Neural cell (in vitro differentiated cells): Measurements from ENCODE around the gene C20orf144. TPM values are rescaled to one million over a fixed set of nuclear protein-coding genes. Genes with fewer than 3 reads are reported as not detected.
"Not testable (repeated sequence)": the region's sequence is repeated elsewhere in the genome, so short reads cannot be mapped to it uniquely, and the experiment has no call there.

Source experiments
- H2AFZ ChIP-seq: fragments of 200-600, 300-800 bp; sonication (generic), shearing (Covaris generic); 2 replicates; pipeline ENCODE4 v1.6.0; 2014; ENCODE audit warnings: low read depth, mild to moderate bottlenecking, antibody characterized with exemption, low read length, moderate library complexity
- H3F3A ChIP-seq: fragments of 200-600 bp; shearing (Covaris generic); 2 replicates; pipeline ENCODE4 v1.6.1; 2016; ENCODE audit warnings: mild to moderate bottlenecking, moderate library complexity, mixed read lengths, antibody characterized with exemption, low read length; ENCODE audit not compliant: insufficient read depth, poor library complexity, severe bottlenecking
- H3K27ac ChIP-seq: fragments of 200-600, 300-800 bp; sonication (generic), shearing (Covaris generic); 2 replicates; pipeline ENCODE4 v1.5.1; 2014; ENCODE audit warnings: mild to moderate bottlenecking, low read length, moderate library complexity
- H3K27me3 ChIP-seq: fragments of 300-800, 200-600 bp; sonication (generic), shearing (Covaris generic); 2 replicates; pipeline ENCODE4 v1.6.0; 2014; ENCODE audit warnings: mild to moderate bottlenecking, low read depth, low read length, moderate library complexity; ENCODE audit not compliant: insufficient read depth
- H3K36me3 ChIP-seq: fragments of 300-800, 200-600 bp; sonication (generic), shearing (Covaris generic); 2 replicates; pipeline ENCODE4 v1.5.1; 2014; ENCODE audit warnings: mild to moderate bottlenecking, antibody characterized with exemption, low read length, moderate library complexity; ENCODE audit not compliant: insufficient read depth
- H3K4me2 ChIP-seq: fragments of 300-800, 200-600 bp; sonication (generic), shearing (Covaris generic); 2 replicates; pipeline ENCODE4 v1.6.0; 2014; ENCODE audit warnings: mild to moderate bottlenecking, low read length
- H3K4me3 ChIP-seq: fragments of 300-800, 200-600 bp; sonication (generic), shearing (Covaris generic); 2 replicates; pipeline ENCODE4 v1.5.1; 2014; ENCODE audit warnings: mild to moderate bottlenecking, low read length, moderate library complexity
- H3K79me2 ChIP-seq: fragments of 200-600 bp; shearing (Covaris generic); replicated peaks from 2 replicates; pipeline ENCODE4 v1.6.0; 2014; ENCODE audit warnings: mild to moderate bottlenecking, low read length, moderate library complexity; ENCODE audit not compliant: insufficient read depth
- H3K9ac ChIP-seq: fragments of 300-800, 200-600 bp; sonication (generic), shearing (Covaris generic); 2 replicates; pipeline ENCODE4 v1.6.1; 2016; ENCODE audit warnings: mild to moderate bottlenecking, low read length, mixed read lengths
- H3K9me2 ChIP-seq: fragments of 200-600 bp; shearing (Covaris generic); 2 replicates; pipeline ENCODE4 v1.6.1; 2016; ENCODE audit warnings: mild to moderate bottlenecking, low read length, mixed read lengths; ENCODE audit not compliant: insufficient read depth
- H3K9me3 ChIP-seq: fragments of 200-600, 300-800 bp; sonication (generic), shearing (Covaris generic); 2 replicates; pipeline ENCODE4 v1.6.1; 2016; ENCODE audit warnings: mild to moderate bottlenecking, mixed run types, low read length, moderate library complexity, mixed read lengths
- H4K20me1 ChIP-seq: fragments of 200-600 bp; shearing (Covaris generic); 2 replicates; pipeline ENCODE4 v1.6.1; 2016; ENCODE audit warnings: mild to moderate bottlenecking, mixed run types; ENCODE audit not compliant: insufficient read depth
- CTCF ChIP-seq: fragments of 450-650 bp; IDR thresholded peaks from 2 replicates; pipeline ENCODE4 v1.5.1; 2014; ENCODE audit warnings: antibody characterized with exemption, mild to moderate bottlenecking, moderate library complexity; ENCODE audit not compliant: poor library complexity, severe bottlenecking
- EP300 ChIP-seq: fragments of 450-650 bp; conservative IDR thresholded peaks from 2 replicates; pipeline ENCODE4 v1.6.1; 2014; ENCODE audit warnings: antibody characterized with exemption, mild to moderate bottlenecking, moderate library complexity; ENCODE audit not compliant: poor library complexity, severe bottlenecking
- EZH2 ChIP-seq: fragments of 200-600, 300-800 bp; shearing (Covaris generic), sonication (generic); IDR thresholded peaks from 2 replicates; pipeline ENCODE4 v1.6.1; 2014; ENCODE audit warnings: antibody characterized with exemption, low read length, borderline replicate concordance, mild to moderate bottlenecking; ENCODE audit not compliant: insufficient read depth, poor library complexity, severe bottlenecking
- MXI1 ChIP-seq: fragments of 450-650 bp; conservative IDR thresholded peaks from 2 replicates; pipeline ENCODE4 v1.6.1; 2014; ENCODE audit warnings: antibody characterized with exemption, mild to moderate bottlenecking; ENCODE audit not compliant: poor library complexity, severe bottlenecking
- POLR2AphosphoS5 ChIP-seq: IDR thresholded peaks from 2 replicates; pipeline ENCODE4 v1.6.1; 2012
- RAD21 ChIP-seq: fragments of 450-650 bp; conservative IDR thresholded peaks from 2 replicates; pipeline ENCODE4 v1.6.1; 2014; ENCODE audit warnings: antibody characterized with exemption, mild to moderate bottlenecking, moderate library complexity
- REST ChIP-seq: IDR thresholded peaks from 2 replicates; pipeline ENCODE4 v1.6.1; 2012; ENCODE audit warnings: borderline replicate concordance
- SMC3 ChIP-seq: fragments of 450-650 bp; conservative IDR thresholded peaks from 2 replicates; pipeline ENCODE4 v1.6.1; 2014; ENCODE audit warnings: antibody characterized with exemption, mild to moderate bottlenecking, moderate library complexity; ENCODE audit not compliant: poor library complexity
- TAF1 ChIP-seq: IDR thresholded peaks from 2 replicates; pipeline ENCODE4 v1.6.1; 2012; ENCODE audit warnings: low read depth
- polyA plus RNA-seq: library from polyadenylated mRNA; depleted of rRNA; stranded (reverse); fragments of >200 nt; gene quantifications from 2 replicates; pipeline ENCODE4 v1.2.3, GENCODE V29; 2014

Gene C20orf144
- polyA plus RNA-seq, 1 donor from 2014 or later = not detected

GRCh38 chr20:33694639-33695012 is 32.5 kb downstream of the C20orf144 start:
- Histone ChIP-seq H3K4me2 (no peak overlapping the region), H3K36me3 (no peaks in the 10 kb centered on the region), H3K9me3 (no peaks in the 10 kb centered on the region), H3K27ac (no peak overlapping the region), H3K9ac (no peak overlapping the region), H2AFZ (no peak overlapping the region), H3K4me3 (no peak overlapping the region), H3K27me3 (no peaks in the 10 kb centered on the region), H3K79me2 (no peaks in the 10 kb centered on the region), H3K9me2 (no peaks in the 10 kb centered on the region), H3F3A (no peaks in the 10 kb centered on the region), H4K20me1 (no peaks in the 10 kb centered on the region)
- no peak for TF ChIP-seq RAD21

- Histone ChIP-seq H3K9me2 (no peaks in the 10 kb centered on the region), H3K4me2 (no peak overlapping the region), H3K36me3 (no peaks in the 10 kb centered on the region), H3K9ac (no peak overlapping the region), H3K79me2 (no peaks in the 10 kb centered on the region), H3K27ac (no peak overlapping the region), H4K20me1 (no peaks in the 10 kb centered on the region), H3K4me3 (no peak overlapping the region), H3K27me3 (no peaks in the 10 kb centered on the region), H3K9me3 (no peaks in the 10 kb centered on the region), H2AFZ (no peak overlapping the region), H3F3A (no peaks in the 10 kb centered on the region)
- TF ChIP-seq MXI1 (no peak), CTCF (no peak), EP300 (no peak), REST (no peak), RAD21 (no peak), TAF1 (no peak), EZH2 (no peak), POLR2AphosphoS5 (no peak), SMC3 (no peak)
These were observed 34.3 kb downstream of the C20orf144 start for GRCh38 chr20:33696448-33696847.

GRCh38 chr20:33697129-33697528 is 35.0 kb downstream of the C20orf144 start:
- H3K4me2 ChIP-seq = no peak overlapping the region
- H2AFZ ChIP-seq = no peak overlapping the region
- H3K36me3 ChIP-seq = no peaks in the 10 kb centered on the region
- TF ChIP-seq TAF1 = no peak
- TF ChIP-seq EP300 = no peak
- TF ChIP-seq SMC3 = no peak
- TF ChIP-seq RAD21 = no peak
- no peak for TF ChIP-seq CTCF
- no peak for TF ChIP-seq POLR2AphosphoS5
- TF ChIP-seq EZH2 = no peak
- TF ChIP-seq MXI1 = no peak
- H3K9me2 ChIP-seq = no peaks in the 10 kb centered on the region
- no peaks in the 10 kb centered on the region for H3F3A ChIP-seq
- no peak overlapping the region for H3K27ac ChIP-seq
- H3K79me2 ChIP-seq = no peaks in the 10 kb centered on the region
- H4K20me1 ChIP-seq = no peaks in the 10 kb centered on the region
- H3K27me3 ChIP-seq = no peaks in the 10 kb centered on the region
- H3K4me3 ChIP-seq = no peak overlapping the region
- no peak overlapping the region for H3K9ac ChIP-seq
- H3K9me3 ChIP-seq = no peaks in the 10 kb centered on the region

- not testable (repeated sequence) for H3K27ac ChIP-seq, H3K9ac ChIP-seq, H4K20me1 ChIP-seq, H3F3A ChIP-seq, H3K27me3 ChIP-seq, H3K4me2 ChIP-seq, H3K9me3 ChIP-seq, H3K9me2 ChIP-seq, H2AFZ ChIP-seq, H3K4me3 ChIP-seq, H3K79me2 ChIP-seq, H3K36me3 ChIP-seq
These were observed 36.8 kb downstream of the C20orf144 start for GRCh38 chr20:33698966-33699365.
